K562 (cell line): ENCODE measurements around the gene HAP1. TPM values are rescaled to one million over a fixed set of nuclear protein-coding genes. Genes with fewer than 3 reads are reported as not detected.

Source experiments
- ATF6 ChIP-seq: sonication (generic); formaldehyde crosslinking; IDR thresholded peaks from 2 replicates; pipeline ENCODE4 v1.4.0; 2020; ENCODE audit warnings: mild to moderate bottlenecking, missing genetic modification reagents
- BRD9 ChIP-seq: fragments of 450-650 bp; IDR thresholded peaks from 2 replicates; pipeline ENCODE4 v1.6.1; 2018; ENCODE audit warnings: low read depth; ENCODE audit not compliant: partially characterized antibody
- CEBPB ChIP-seq: fragments of 450-650 bp; IDR thresholded peaks from 2 replicates; pipeline ENCODE4 v1.6.1; 2016; ENCODE audit warnings: missing genetic modification characterization, missing compliant biosample characterization
- CXXC5 ChIP-seq: fragments of 250-450 bp; sonication (Bioruptor Pico); IDR thresholded peaks from 2 replicates; pipeline ENCODE4 v1.8.0; 2022; ENCODE audit warnings: inconsistent platforms, mild to moderate bottlenecking, moderate library complexity
- ETS2 ChIP-seq: IDR thresholded peaks from 2 replicates; pipeline ENCODE4 v1.6.1; 2016; ENCODE audit warnings: borderline replicate concordance, missing genetic modification characterization, mild to moderate bottlenecking, moderate library complexity, missing compliant biosample characterization; ENCODE audit not compliant: poor library complexity, severe bottlenecking
- GTF2E2 ChIP-seq: fragments of 200-800 bp; sonication (Bioruptor generic); IDR thresholded peaks from 2 replicates; pipeline ENCODE4 v1.6.1; 2016; ENCODE audit warnings: missing genetic modification characterization, missing compliant biosample characterization
- LARP7 ChIP-seq: fragments of 450-650 bp; IDR thresholded peaks from 2 replicates; pipeline ENCODE4 v1.6.1; 2016
- MAFK ChIP-seq: IDR thresholded peaks from 2 replicates; pipeline ENCODE4 v1.6.1; 2011; ENCODE audit warnings: low read length, improper control_type of control experiment
- NFE2 ChIP-seq: IDR thresholded peaks from 2 replicates; pipeline ENCODE4 v1.6.1; 2014; ENCODE audit warnings: antibody characterized with exemption, low read depth
- NFRKB ChIP-seq: fragments of 450-650 bp; IDR thresholded peaks from 2 replicates; pipeline ENCODE4 v1.6.1; 2016; ENCODE audit warnings: low read depth
- SETDB1 ChIP-seq: IDR thresholded peaks from one replicate; pipeline ENCODE4 v1.6.1; 2012; ENCODE audit warnings: low read length, control low read depth, inconsistent platforms
- SRSF1 ChIP-seq: fragments of 200-400 bp; formaldehyde crosslinking; IDR thresholded peaks from 2 replicates; pipeline ENCODE4 v1.6.1; 2017; ENCODE audit warnings: mild to moderate bottlenecking, low read depth, low read length, moderate library complexity
- ZNF165 ChIP-seq: fragments of 250-450 bp; sonication (Bioruptor Pico); IDR thresholded peaks from 2 replicates; pipeline ENCODE4 v1.4.0; 2020; ENCODE audit warnings: borderline replicate concordance
- ZNF41 ChIP-seq: fragments of 250-450 bp; sonication (Bioruptor Pico); conservative IDR thresholded peaks from 2 replicates; pipeline ENCODE4 v1.4.0; 2020; ENCODE audit warnings: mild to moderate bottlenecking
- ZNF57 ChIP-seq: fragments of 450-650 bp; formaldehyde crosslinking; IDR thresholded peaks from 2 replicates; pipeline ENCODE4 v1.4.0; 2020; ENCODE audit warnings: mild to moderate bottlenecking, moderate library complexity
- ZNF696 ChIP-seq: fragments of 250-450 bp; sonication (Bioruptor Pico); conservative IDR thresholded peaks from 2 replicates; pipeline ENCODE4 v1.4.0; 2020; ENCODE audit warnings: mild to moderate bottlenecking, moderate library complexity
- ZNF717 ChIP-seq: fragments of 250-450 bp; sonication (Bioruptor Pico); IDR thresholded peaks from 2 replicates; pipeline ENCODE4 v1.5.0; 2021
- ZNF77 ChIP-seq: fragments of 250-450 bp; sonication (Bioruptor Pico); IDR thresholded peaks from 2 replicates; pipeline ENCODE4 v1.5.0; 2020
- polyA plus RNA-seq, 8 experiments: library from polyadenylated mRNA; depleted of rRNA in 4 of 8; stranded (reverse) in 5 of 8; unstranded in 3 of 8; fragments of >200 nt; fragmentation: Nextera tagmentation in 2 of 8; fragmentation: Illumina TruSeq in 1 of 8; extraction: Ambion mirVana in 2 of 8; extraction: Trizol in 1 of 8; gene quantifications; 2 replicates each; pipeline versions ENCODE4 v1.2.1 to v1.2.3, GENCODE V29; 2011 to 2014; ENCODE audit warnings: inconsistent platforms in 1 of 8, missing spikeins in 1 of 8
- total RNA-seq, 7 experiments: library from RNA; depleted of rRNA in 6 of 7; stranded (reverse); fragments of >200 nt in 6 of 7; fragmentation: Illumina TruSeq in 2 of 7; extraction: Trizol in 2 of 7; gene quantifications; 2 replicates each; pipeline versions ENCODE4 v1.2.1 to v1.2.3, GENCODE V29; 2011 to 2021; ENCODE audit warnings: low replicate concordance in 1 of 7
- TF ChIP-seq, protein P1 (sequence below), 2 experiments: fragments of 450-650 bp; IDR thresholded peaks; 2 replicates each; pipeline ENCODE4 v1.6.1; 2016
- TF ChIP-seq, protein P2 (sequence below): fragments of 450-650 bp; formaldehyde crosslinking; conservative IDR thresholded peaks from 2 replicates; pipeline ENCODE4 v1.4.0; 2022; ENCODE audit warnings: mild to moderate bottlenecking, missing genetic modification characterization
- TF ChIP-seq, protein P3 (sequence below): sonication (generic); formaldehyde crosslinking; IDR thresholded peaks from 2 replicates; pipeline ENCODE4 v1.8.0; 2023; ENCODE audit warnings: mild to moderate bottlenecking, missing genetic modification reagents

HAP1 gene
- total and polyA plus RNA-seq, 9 of the 15 experiments (the other 6 are each of a cell fraction or from before 2014, with no cell fraction given), result under 0.01 to 0.09 (median 0.04) TPM; not detected in 6

DNA sequence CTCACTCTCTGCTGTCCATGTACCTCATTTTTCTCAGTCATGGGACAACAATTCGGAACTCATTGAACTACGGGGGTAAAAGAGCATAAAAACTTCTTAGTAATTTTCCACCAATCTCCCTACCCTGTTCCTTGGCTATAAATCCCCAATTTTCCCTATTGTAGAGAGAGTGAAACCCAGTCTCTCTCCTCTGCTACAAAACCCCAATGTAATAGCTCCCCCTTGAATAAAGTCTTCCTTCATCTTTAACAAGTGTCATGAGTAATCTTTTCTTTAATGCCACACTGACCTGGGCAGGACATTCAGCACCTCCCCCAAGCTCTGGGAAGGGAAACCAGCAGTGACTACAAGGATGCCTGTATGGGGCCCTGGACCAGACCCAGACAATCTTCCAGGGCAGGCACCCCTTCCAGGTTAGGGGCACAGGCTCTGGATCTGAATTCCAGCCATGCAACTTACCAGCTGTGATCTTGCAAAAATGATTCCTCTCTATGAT lies 56.0 kb downstream of the HAP1 start (continued):
- TF ChIP-seq NFE2 (peak; percentile 11; the same call in 1 of the 2 replicates), ZNF717 (CRISPR knock-in tag) (peak; percentile 97), MAFK (peak; percentile 34; the same call in 1 of the 2 replicates), GTF2E2 (tag) (peak; percentile 100), ZNF57 (CRISPR knock-in tag) (peak; percentile 96), SRSF1 (no peak), LARP7 (0 out of 2 replicates have a peak, but pooled peaks have one; percentile 51), CEBPB (tag) (no peak), SETDB1 (no peak), ATF6 (CRISPR knock-in tag) (no peak), ETS2 (tag) (no peak), ZNF696 (peak; percentile 97), ZNF77 (CRISPR knock-in tag) (peak; percentile 98), CXXC5 (CRISPR knock-in tag) (no peak), ZNF165 (peak; percentile 64; the same call in 1 of the 2 replicates), BRD9 (no peak), NFRKB (0 out of 2 replicates have a peak, but pooled peaks have one; percentile 75), ZNF41 (CRISPR knock-in tag) (peak; percentile 92)
- TF ChIP-seq, protein P1, sequence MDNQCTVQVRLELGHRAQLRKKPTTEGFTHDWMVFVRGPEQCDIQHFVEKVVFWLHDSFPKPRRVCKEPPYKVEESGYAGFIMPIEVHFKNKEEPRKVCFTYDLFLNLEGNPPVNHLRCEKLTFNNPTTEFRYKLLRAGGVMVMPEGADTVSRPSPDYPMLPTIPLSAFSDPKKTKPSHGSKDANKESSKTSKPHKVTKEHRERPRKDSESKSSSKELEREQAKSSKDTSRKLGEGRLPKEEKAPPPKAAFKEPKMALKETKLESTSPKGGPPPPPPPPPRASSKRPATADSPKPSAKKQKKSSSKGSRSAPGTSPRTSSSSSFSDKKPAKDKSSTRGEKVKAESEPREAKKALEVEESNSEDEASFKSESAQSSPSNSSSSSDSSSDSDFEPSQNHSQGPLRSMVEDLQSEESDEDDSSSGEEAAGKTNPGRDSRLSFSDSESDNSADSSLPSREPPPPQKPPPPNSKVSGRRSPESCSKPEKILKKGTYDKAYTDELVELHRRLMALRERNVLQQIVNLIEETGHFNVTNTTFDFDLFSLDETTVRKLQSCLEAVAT (IDR thresholded peaks at IDR 0.05), result peak; percentile 73 to 94
- TF ChIP-seq, protein P2, sequence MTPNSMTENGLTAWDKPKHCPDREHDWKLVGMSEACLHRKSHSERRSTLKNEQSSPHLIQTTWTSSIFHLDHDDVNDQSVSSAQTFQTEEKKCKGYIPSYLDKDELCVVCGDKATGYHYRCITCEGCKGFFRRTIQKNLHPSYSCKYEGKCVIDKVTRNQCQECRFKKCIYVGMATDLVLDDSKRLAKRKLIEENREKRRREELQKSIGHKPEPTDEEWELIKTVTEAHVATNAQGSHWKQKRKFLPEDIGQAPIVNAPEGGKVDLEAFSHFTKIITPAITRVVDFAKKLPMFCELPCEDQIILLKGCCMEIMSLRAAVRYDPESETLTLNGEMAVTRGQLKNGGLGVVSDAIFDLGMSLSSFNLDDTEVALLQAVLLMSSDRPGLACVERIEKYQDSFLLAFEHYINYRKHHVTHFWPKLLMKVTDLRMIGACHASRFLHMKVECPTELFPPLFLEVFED (CRISPR knock-in tag), result peak; percentile 100
- TF ChIP-seq, protein P3, sequence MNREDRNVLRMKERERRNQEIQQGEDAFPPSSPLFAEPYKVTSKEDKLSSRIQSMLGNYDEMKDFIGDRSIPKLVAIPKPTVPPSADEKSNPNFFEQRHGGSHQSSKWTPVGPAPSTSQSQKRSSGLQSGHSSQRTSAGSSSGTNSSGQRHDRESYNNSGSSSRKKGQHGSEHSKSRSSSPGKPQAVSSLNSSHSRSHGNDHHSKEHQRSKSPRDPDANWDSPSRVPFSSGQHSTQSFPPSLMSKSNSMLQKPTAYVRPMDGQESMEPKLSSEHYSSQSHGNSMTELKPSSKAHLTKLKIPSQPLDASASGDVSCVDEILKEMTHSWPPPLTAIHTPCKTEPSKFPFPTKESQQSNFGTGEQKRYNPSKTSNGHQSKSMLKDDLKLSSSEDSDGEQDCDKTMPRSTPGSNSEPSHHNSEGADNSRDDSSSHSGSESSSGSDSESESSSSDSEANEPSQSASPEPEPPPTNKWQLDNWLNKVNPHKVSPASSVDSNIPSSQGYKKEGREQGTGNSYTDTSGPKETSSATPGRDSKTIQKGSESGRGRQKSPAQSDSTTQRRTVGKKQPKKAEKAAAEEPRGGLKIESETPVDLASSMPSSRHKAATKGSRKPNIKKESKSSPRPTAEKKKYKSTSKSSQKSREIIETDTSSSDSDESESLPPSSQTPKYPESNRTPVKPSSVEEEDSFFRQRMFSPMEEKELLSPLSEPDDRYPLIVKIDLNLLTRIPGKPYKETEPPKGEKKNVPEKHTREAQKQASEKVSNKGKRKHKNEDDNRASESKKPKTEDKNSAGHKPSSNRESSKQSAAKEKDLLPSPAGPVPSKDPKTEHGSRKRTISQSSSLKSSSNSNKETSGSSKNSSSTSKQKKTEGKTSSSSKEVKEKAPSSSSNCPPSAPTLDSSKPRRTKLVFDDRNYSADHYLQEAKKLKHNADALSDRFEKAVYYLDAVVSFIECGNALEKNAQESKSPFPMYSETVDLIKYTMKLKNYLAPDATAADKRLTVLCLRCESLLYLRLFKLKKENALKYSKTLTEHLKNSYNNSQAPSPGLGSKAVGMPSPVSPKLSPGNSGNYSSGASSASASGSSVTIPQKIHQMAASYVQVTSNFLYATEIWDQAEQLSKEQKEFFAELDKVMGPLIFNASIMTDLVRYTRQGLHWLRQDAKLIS (CRISPR knock-in tag), result peak; percentile 94
